GM21529 (cell line): ENCODE measurements around the gene NEDD4.
"Not testable (repeated sequence)": the region's sequence is repeated elsewhere in the genome, so short reads cannot be mapped to it uniquely, and the experiment has no call there.

Experiments
- ATAC-seq: cut with Tn5 transposase; IDR thresholded peaks from one replicate; pipeline ENCODE4 v1.9.1; 2021; ENCODE audit not compliant: unreplicated experiment

NEDD4 gene

GRCh38 chr15:55959744-55960447, 33.5 kb downstream of the NEDD4 start:
- no peak for ATAC-seq

DNA sequence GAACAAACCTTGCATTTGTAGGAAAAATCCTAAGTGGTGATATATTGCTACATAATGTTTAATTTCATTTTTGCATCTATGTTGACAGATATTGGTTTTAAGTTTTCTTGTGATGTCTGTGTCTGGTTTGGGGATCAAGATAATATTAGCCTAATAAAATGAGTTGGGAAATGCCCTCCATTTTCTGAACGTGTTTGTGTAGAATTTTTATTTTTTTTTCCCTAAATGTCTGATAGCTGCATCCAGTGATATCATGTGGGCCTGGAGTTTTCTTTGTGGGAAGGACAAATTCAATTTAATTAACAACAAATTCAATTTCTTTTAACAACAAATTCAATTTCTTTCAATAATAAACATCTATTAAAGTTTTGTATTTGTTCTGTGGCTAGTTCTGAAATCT, 35.1 kb downstream of the NEDD4 start:
- ATAC-seq = no peak

DNA sequence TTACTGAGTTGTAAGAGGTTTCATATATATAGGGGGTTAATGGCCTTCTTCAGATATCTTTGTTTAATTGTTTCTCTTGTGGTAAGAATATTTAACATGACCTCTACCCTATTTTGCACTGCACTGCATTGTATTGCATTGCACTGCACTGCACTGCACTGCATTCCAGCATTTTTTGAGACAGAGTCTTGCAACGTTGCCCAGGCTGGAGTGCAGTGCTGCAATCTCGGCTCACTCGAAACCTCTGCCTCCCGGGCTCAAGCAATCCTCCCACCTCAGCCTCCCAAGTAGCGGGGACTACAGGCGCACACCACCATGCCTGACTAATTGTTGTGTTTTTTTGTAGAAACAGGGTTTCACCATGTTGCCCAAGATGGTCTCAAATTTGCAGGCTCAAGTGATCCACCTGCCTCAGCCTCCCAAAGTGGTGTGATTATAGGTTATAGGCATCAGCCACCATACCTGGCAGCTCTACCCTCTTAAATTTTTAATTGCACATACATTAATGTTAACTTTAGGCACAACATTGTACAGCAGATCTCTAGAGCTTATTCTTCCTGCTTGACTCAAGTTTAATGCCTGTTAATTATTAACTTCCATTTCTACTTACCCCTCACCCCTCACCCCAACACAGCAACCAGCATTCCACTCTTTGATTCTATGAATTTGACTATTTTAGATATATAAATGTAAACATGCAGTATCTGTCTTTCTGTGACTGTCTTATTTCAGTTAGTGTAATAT, 38.4 kb downstream of the NEDD4 start:
- ATAC-seq = no peak

- ATAC-seq = not testable (repeated sequence)
Observed at GRCh38 chr15:55952501-55953274, 40.7 kb downstream of the NEDD4 start.

DNA sequence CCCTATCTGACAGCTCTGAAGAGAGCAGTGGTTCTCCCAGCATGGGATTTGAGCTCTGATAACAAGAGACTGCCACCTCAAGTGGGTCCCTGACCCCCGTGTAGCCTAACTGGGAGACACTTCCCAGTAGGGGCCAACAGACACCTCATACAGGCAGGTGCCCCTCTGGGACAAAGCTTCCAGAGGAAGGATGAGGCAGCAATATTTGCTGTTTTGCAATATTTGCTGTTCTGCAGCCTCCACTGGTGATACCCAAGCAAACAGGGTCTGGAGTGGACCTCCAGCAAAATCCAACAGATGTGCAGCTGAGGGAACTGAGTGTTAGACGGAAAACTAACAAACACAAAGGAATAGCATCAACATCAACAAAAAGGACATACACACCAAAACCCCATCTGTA, 48.8 kb downstream of the NEDD4 start:
- ATAC-seq = not testable (repeated sequence)

GRCh38 chr15:55942332-55942731, 51.1 kb downstream of the NEDD4 start:
- ATAC-seq = no peak

GRCh38 chr15:55937040-55937439, 56.4 kb downstream of the NEDD4 start:
- ATAC-seq = no peak

DNA sequence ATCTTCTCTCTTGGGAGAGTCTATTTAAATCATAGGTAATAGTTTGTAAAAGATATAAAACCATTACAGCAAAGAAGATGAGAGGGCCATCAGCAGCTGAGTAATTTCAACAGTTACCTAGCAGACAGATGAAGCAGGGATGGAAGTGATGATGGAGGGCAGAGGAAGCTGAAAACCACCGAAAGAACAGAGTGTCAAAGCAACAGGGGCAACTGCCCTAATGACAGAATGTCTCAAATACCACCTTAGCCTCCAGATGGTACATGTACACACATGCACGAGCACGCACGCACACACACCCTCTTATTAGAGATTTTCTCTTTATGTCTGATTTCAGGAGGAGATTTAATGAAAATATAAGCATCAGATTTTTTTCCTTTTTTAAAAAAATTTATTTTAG, 64.5 kb downstream of the NEDD4 start:
- ATAC-seq = no peak

DNA sequence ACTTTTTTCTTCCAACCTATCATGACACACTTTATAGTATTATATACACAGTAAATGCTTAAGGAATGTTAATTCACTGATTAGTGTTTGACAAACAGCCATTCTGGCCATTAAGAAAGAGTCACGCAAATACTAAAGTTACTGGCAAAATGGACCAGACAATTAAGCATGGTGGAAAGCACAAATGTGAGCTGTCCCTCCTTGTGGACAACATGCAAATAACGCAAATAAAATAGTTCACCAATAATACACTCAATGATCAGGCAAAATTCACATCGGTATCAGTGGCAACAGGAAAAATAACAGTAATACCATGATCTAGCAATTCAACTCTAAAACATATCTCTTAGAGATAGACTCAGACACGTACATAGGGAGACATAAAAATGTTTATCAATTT, 71.7 kb downstream of the NEDD4 start:
- ATAC-seq = no peak

- no peak for ATAC-seq
Observed at GRCh38 chr15:55917881-55918296, 75.5 kb downstream of the NEDD4 start.

GRCh38 chr15:55916666-55917409, 76.6 kb downstream of the NEDD4 start:
- ATAC-seq = no peak

GRCh38 chr15:55915876-55916567, 77.4 kb downstream of the NEDD4 start:
- ATAC-seq = no peak

GRCh38 chr15:55915221-55915620, 78.2 kb downstream of the NEDD4 start:
- no peak for ATAC-seq

DNA sequence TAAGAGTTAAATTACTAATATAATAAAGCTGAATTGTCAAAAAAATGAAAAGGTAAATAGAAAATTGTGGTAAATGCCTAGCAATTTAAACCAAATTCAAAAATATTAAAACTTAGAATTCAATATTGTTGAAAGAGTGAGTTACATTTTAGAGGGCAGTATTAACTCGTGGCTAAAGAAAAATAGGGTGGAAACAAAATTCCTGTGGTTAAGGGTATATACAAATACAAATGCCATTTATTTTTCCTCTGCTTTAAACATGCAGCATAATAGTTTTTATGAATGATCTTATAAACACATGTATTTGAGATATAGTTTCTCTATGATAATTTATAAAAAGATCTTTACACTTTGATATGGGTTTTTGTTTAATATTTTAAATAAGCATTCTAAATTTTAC, 79.0 kb downstream of the NEDD4 start:
- ATAC-seq = no peak

DNA sequence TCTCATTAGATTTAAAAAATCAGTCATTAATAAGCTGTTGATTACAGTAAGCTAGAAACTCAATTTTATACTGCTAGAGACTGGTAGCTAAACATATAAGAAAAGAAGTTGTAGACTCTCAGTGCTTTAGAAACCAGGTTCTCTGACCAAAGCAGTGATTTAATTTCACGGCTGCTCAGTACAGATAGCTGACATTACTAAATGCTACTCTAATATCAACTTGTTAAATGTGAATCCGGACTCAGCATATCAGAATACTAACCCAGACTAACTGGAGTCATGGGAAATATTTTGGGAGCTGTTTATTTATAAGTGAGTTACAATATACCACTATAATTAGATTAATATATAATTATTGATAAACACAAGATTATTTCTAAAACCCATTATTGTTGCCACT, 80.4 kb downstream of the NEDD4 start:
- ATAC-seq = no peak

DNA sequence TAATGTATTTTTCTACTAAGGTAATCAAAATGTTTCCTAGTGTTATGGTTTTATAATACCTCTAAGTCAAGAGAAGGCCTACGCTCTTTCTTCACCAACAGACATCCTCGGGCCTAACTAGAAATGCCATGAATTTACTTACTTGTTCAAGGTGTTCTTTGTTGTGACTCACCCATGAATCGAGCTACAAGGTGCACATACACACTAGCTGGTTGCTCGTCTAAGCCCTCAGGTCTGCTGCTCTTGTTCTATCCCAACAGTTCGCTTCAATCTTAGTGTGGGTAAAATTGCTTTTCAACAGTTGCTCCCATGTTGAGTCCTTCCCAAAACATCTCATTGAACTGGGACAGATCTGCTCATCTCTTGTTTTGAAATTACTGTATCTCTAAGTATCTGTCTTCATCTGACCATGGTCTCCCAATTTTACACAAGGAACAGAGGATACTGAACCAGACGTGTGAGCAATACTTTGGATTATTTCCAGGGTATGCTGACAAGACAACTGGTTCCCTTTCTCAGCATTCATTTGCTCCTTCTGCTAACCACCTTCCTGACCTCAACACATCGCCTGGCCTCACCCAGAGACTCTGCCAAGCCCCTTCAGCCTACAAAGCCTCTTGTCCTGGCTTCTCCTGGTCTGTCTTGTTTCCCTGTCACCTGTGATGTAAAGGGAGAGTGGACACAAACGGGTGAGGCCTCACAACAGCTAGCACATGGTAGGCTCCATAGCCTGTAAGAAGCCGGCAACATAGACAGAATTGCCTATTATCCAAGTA, 84.2 kb downstream of the NEDD4 start:
- no peak for ATAC-seq

DNA sequence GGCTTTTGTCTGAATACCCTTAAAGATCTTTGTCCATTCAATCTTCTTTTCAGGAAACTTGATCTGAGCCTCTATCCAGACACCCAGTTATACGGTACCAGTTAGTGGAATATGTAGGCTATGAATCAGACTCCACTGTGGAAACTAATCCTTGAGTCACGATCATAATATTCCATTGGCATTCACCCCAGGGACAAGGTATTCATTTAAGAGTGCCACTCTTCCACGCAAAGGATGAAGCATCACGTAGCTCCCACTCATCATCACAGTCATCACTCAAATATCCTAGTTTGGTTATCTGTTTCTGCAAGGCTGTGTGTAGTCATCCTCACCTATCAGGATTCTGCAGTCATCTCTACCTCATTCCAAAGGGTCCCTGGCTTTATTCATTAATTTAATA, 85.6 kb downstream of the NEDD4 start:
- no peak for ATAC-seq

DNA sequence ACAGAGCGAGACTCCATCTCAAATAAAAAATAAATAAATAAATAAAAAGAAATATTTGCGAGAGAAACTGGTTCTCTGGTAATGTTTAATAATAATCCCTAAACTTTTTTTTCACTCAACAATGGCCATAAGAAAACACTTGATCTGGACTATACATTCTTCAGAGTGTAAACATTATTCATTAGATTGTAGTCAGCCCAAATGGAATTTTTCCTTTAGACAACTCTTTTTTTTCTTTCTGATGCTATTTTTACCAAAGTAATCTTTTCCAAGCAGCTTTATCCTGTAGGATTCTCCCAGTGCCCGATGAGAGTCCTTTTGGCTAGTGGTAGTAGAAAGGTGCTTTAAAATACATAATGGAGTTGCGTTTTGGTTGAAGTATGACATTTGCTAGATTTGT, 90.4 kb downstream of the NEDD4 start:
- ATAC-seq = no peak

GRCh38 chr15:55900019-55900418, 93.4 kb downstream of the NEDD4 start:
- ATAC-seq = no peak

GRCh38 chr15:55899537-55899936, 93.9 kb downstream of the NEDD4 start:
- no peak for ATAC-seq
